KMS-11 (cell line): ENCODE data around the gene ARGLU1.

ENCODE experiments used
- H2AFZ ChIP-seq: fragments of 200-600 bp; sonication (generic); 2 replicates; pipeline ENCODE4 v1.6.1; 2016; ENCODE audit warnings: antibody characterized with exemption, mixed run types, low read depth
- H3K27ac ChIP-seq: fragments of 200-600 bp; sonication (generic); 2 replicates; pipeline ENCODE4 v1.6.1; 2016; ENCODE audit warnings: mild to moderate bottlenecking, mixed run types
- H3K27me3 ChIP-seq: fragments of 200-600 bp; sonication (generic); 2 replicates; pipeline ENCODE4 v1.6.1; 2017; ENCODE audit warnings: mild to moderate bottlenecking, low read depth, mixed run types, moderate library complexity; ENCODE audit not compliant: insufficient read depth
- H3K36me3 ChIP-seq: fragments of 200-600 bp; sonication (generic); 2 replicates; pipeline ENCODE4 v1.6.1; 2017; ENCODE audit warnings: mild to moderate bottlenecking, mixed run types; ENCODE audit not compliant: insufficient read depth
- H3K4me1 ChIP-seq: fragments of 200-600 bp; sonication (generic); 2 replicates; pipeline ENCODE4 v1.6.1; 2016; ENCODE audit warnings: mild to moderate bottlenecking, low read depth, mixed run types; ENCODE audit not compliant: poor library complexity, severe bottlenecking
- H3K4me2 ChIP-seq: fragments of 200-600 bp; sonication (generic); 2 replicates; pipeline ENCODE4 v1.7.0; 2016; ENCODE audit warnings: mild to moderate bottlenecking, mixed run types
- H3K4me3 ChIP-seq: fragments of 200-600 bp; sonication (generic); IDR thresholded peaks from 2 replicates; pipeline ENCODE4 v1.6.1; 2017; ENCODE audit warnings: low read depth, low read length, mixed read lengths; ENCODE audit not compliant: insufficient read depth
- H3K79me2 ChIP-seq: fragments of 200-600 bp; sonication (generic); 2 replicates; pipeline ENCODE4 v1.6.1; 2016; ENCODE audit warnings: low read depth, mixed run types; ENCODE audit not compliant: insufficient read depth
- H3K9ac ChIP-seq: fragments of 200-600 bp; sonication (generic); 2 replicates; pipeline ENCODE4 v1.6.1; 2016; ENCODE audit warnings: mild to moderate bottlenecking, mixed run types
- H4K20me1 ChIP-seq: fragments of 200-600 bp; sonication (generic); 2 replicates; pipeline ENCODE4 v1.6.1; 2016; ENCODE audit warnings: mild to moderate bottlenecking, mixed run types; ENCODE audit not compliant: insufficient read depth
- CTCF ChIP-seq: fragments of 200-600 bp; sonication (generic); conservative IDR thresholded peaks from 2 replicates; pipeline ENCODE4 v1.6.1; 2017; ENCODE audit warnings: low read depth, mild to moderate bottlenecking, antibody characterized with exemption, low read length, moderate library complexity, mixed read lengths

Gene ARGLU1

GRCh38 chr13:106537521-106537920 is 30.4 kb downstream of the ARGLU1 start:
- no peak overlapping the region for H2AFZ ChIP-seq
- H3K27me3 ChIP-seq = no peaks in the 10 kb centered on the region
- H3K27ac ChIP-seq = no peak overlapping the region
- H3K9ac ChIP-seq = no peak overlapping the region
- no peaks in the 10 kb centered on the region for H3K36me3 ChIP-seq
- no peaks in the 10 kb centered on the region for H4K20me1 ChIP-seq
- no peak overlapping the region for H3K4me2 ChIP-seq
- no peak overlapping the region for H3K4me3 ChIP-seq
- no peaks in the 10 kb centered on the region for H3K79me2 ChIP-seq
- no peaks in the 10 kb centered on the region for H3K4me1 ChIP-seq
- no peak for TF ChIP-seq CTCF

- H3K4me1 ChIP-seq = no peaks in the 10 kb centered on the region
- H3K79me2 ChIP-seq = no peaks in the 10 kb centered on the region
- H3K4me2 ChIP-seq = 0 out of 2 replicates have a peak overlapping the region, but pooled peaks have one; percentile 36
- H3K9ac ChIP-seq = peak overlapping the region; percentile 46; the same call in 1 of the 2 replicates
- H3K36me3 ChIP-seq = no peaks in the 10 kb centered on the region
- peak overlapping the region; percentile 82 for H2AFZ ChIP-seq
- no peak overlapping the region for H3K4me3 ChIP-seq
- no peaks in the 10 kb centered on the region for H4K20me1 ChIP-seq
- H3K27me3 ChIP-seq = no peaks in the 10 kb centered on the region
- peak; percentile 76 for TF ChIP-seq CTCF
- peak overlapping the region; percentile 44; the same call in 1 of the 2 replicates for H3K27ac ChIP-seq
These were observed 31.5 kb downstream of the ARGLU1 start for GRCh38 chr13:106536244-106537034.

GRCh38 chr13:106535552-106536243 is 32.2 kb downstream of the ARGLU1 start, which contains the start of gene EFNB2:
EFNB2 (minus strand) TSS chr13:106535662; CDS start chr13:106534964, 698 bp downstream.
- Histone ChIP-seq H3K9ac (peak within 1 kb of the TSS; percentile 46; the same call in 1 of the 2 replicates), H3K27ac (peak within 1 kb of the TSS; percentile 44; the same call in 1 of the 2 replicates)

More at GRCh38 chr13:106535552-106536243, 32.2 kb downstream of the ARGLU1 start, which contains the start of gene EFNB2:
- no peaks in the 10 kb centered on the region for H3K79me2 ChIP-seq
- peak within 1 kb of the TSS; percentile 82 for H2AFZ ChIP-seq
- no peaks in the 10 kb centered on the region for H3K4me1 ChIP-seq
- no peaks in the 10 kb centered on the region for H4K20me1 ChIP-seq
- no peak for TF ChIP-seq CTCF
- no peaks in the 10 kb centered on the region for H3K36me3 ChIP-seq
- H3K27me3 ChIP-seq = no peaks in the 10 kb centered on the region
- H3K4me2 ChIP-seq = peak within 1 kb of the TSS; percentile 36; the same call in 1 of the 2 replicates
- no peak within 1 kb of the TSS for H3K4me3 ChIP-seq
